HepG2 (cell line): Measurements from ENCODE around the gene SLC43A1. TPM values are rescaled to one million over a fixed set of nuclear protein-coding genes. Genes with fewer than 3 reads are reported as not detected.
A peak's percentile ranks its signal among the peaks of the same experiment; 100 is the strongest.

Source experiments
- ATF4 ChIP-seq, 2 experiments: fragments of 450-650 bp in 1 of 2; sonication (generic) in 1 of 2; formaldehyde crosslinking; IDR thresholded peaks; 2 replicates each; pipeline versions ENCODE4 v1.5.0 to v1.8.0; 2020 to 2022; ENCODE audit warnings: mild to moderate bottlenecking in 1 of 2, missing genetic modification reagents in 1 of 2
- CCDC6 ChIP-seq: sonication (generic); formaldehyde crosslinking; IDR thresholded peaks from 2 replicates; pipeline ENCODE4 v1.8.1; 2022; ENCODE audit warnings: mild to moderate bottlenecking, missing genetic modification reagents, moderate library complexity
- ELK4 ChIP-seq: sonication (generic); formaldehyde crosslinking; IDR thresholded peaks from 2 replicates; pipeline ENCODE4 v1.9.0; 2021; ENCODE audit warnings: missing genetic modification reagents, borderline replicate concordance
- ETV5 ChIP-seq: IDR thresholded peaks from 2 replicates; pipeline ENCODE4 v1.6.1; 2018; ENCODE audit warnings: missing biosample characterization, missing genetic modification reagents, inconsistent platforms, borderline replicate concordance
- FOXJ3 ChIP-seq: sonication (generic); formaldehyde crosslinking; IDR thresholded peaks from 2 replicates; pipeline ENCODE4 v1.4.0; 2020; ENCODE audit warnings: missing genetic modification reagents, mild to moderate bottlenecking, borderline replicate concordance
- GATAD1 ChIP-seq: IDR thresholded peaks from 2 replicates; pipeline ENCODE4 v1.6.1; 2016; ENCODE audit warnings: missing genetic modification reagents, missing compliant biosample characterization
- GLMP ChIP-seq: sonication (generic); formaldehyde crosslinking; IDR thresholded peaks from 2 replicates; pipeline ENCODE4 v1.9.0; 2021; ENCODE audit warnings: missing genetic modification reagents, mild to moderate bottlenecking, borderline replicate concordance
- GMEB1 ChIP-seq: sonication (generic); formaldehyde crosslinking; IDR thresholded peaks from 2 replicates; pipeline ENCODE4 v1.5.1; 2020; ENCODE audit warnings: missing genetic modification reagents, mild to moderate bottlenecking, borderline replicate concordance
- PITX1 ChIP-seq: sonication (generic); formaldehyde crosslinking; IDR thresholded peaks from 2 replicates; pipeline ENCODE4 v1.5.1; 2020; ENCODE audit warnings: mild to moderate bottlenecking, missing genetic modification reagents
- POLR2AphosphoS2 ChIP-seq: IDR thresholded peaks from 2 replicates; pipeline ENCODE4 v1.6.1; 2011; ENCODE audit warnings: low read depth, low read length, improper control_type of control experiment
- ZBTB42 ChIP-seq: sonication (generic); formaldehyde crosslinking; IDR thresholded peaks from 2 replicates; pipeline ENCODE4 v1.5.0; 2020; ENCODE audit warnings: mild to moderate bottlenecking, missing genetic modification reagents
- ZKSCAN8 ChIP-seq: IDR thresholded peaks from 2 replicates; pipeline ENCODE4 v1.6.1; 2016; ENCODE audit warnings: borderline replicate concordance, missing genetic modification reagents, missing compliant biosample characterization
- ZNF281 ChIP-seq: sonication (generic); formaldehyde crosslinking; IDR thresholded peaks from 2 replicates; pipeline ENCODE4 v1.4.0; 2020; ENCODE audit warnings: missing genetic modification reagents, borderline replicate concordance
- ZNF33B ChIP-seq: sonication (generic); formaldehyde crosslinking; IDR thresholded peaks from 2 replicates; pipeline ENCODE4 v1.5.1; 2020; ENCODE audit warnings: mild to moderate bottlenecking, missing genetic modification reagents
- ZNF432 ChIP-seq: sonication (generic); formaldehyde crosslinking; IDR thresholded peaks from 2 replicates; pipeline ENCODE4 v1.5.0; 2020; ENCODE audit warnings: missing genetic modification reagents, mild to moderate bottlenecking, borderline replicate concordance
- ZNF512B ChIP-seq: sonication (generic); formaldehyde crosslinking; IDR thresholded peaks from 2 replicates; pipeline ENCODE4 v1.5.1; 2020; ENCODE audit warnings: missing genetic modification reagents, mild to moderate bottlenecking, borderline replicate concordance
- ZNF572 ChIP-seq: sonication (generic); formaldehyde crosslinking; IDR thresholded peaks from 2 replicates; pipeline ENCODE4 v1.5.1; 2020; ENCODE audit warnings: mild to moderate bottlenecking, missing genetic modification reagents
- ZSCAN9 ChIP-seq: IDR thresholded peaks from 2 replicates; pipeline ENCODE4 v1.6.1; 2016; ENCODE audit warnings: borderline replicate concordance
- polyA plus RNA-seq, 8 experiments: library from polyadenylated mRNA; depleted of rRNA in 3 of 8; stranded (reverse) in 7 of 8; unstranded in 1 of 8; fragments of >200 nt; fragmentation: Illumina TruSeq in 4 of 8; extraction: Trizol in 4 of 8; gene quantifications; 2 replicates each; pipeline versions ENCODE4 v1.2.1 to v1.2.3, GENCODE V29; 2011 to 2016; ENCODE audit warnings: low read depth in 4 of 8, missing spikeins in 1 of 8, mixed read lengths in 1 of 8; ENCODE audit not compliant: insufficient read depth in 1 of 8
- total RNA-seq, 5 experiments: library from RNA; depleted of rRNA; stranded (reverse); fragments of >200 nt; fragmentation: Illumina TruSeq; extraction: Trizol; gene quantifications; 2 replicates each; pipeline ENCODE4 v1.2.3, GENCODE V29; 2016; ENCODE audit warnings: low read depth in 1 of 5

SLC43A1 gene
- total and polyA plus RNA-seq, 2 of the 13 experiments (the other 11 are each of a cell fraction or from before 2014, with no cell fraction given): 72.3 to 87.6 TPM

GRCh38 chr11:57527056-57527631 is 11.6 kb upstream of the SLC43A1 start (continued):
- TF ChIP-seq GMEB1 (CRISPR knock-in tag) (no peak; the same call in 1 of the 2 replicates), ETV5 (CRISPR knock-in tag) (peak; percentile 25; the same call in 1 of the 2 replicates), ZNF281 (CRISPR knock-in tag) (no peak), ATF4 (CRISPR knock-in tag; IDR thresholded peaks at IDR 0.05) (peak in 1 of 2 experiments; percentile 95; a peak in 2 of 4 replicates), ZSCAN9 (CRISPR knock-in tag) (0 out of 2 replicates have a peak, but pooled peaks have one; percentile 4), POLR2AphosphoS2 (no peak), ZNF512B (no peak), ELK4 (CRISPR knock-in tag) (no peak), ZNF432 (CRISPR knock-in tag) (no peak), FOXJ3 (CRISPR knock-in tag) (no peak), ZBTB42 (CRISPR knock-in tag) (no peak), ZNF33B (CRISPR knock-in tag) (no peak), ZNF572 (CRISPR knock-in tag) (no peak), GATAD1 (CRISPR knock-in tag) (peak; percentile 50; the same call in 1 of the 2 replicates), CCDC6 (CRISPR knock-in tag) (0 out of 2 replicates have a peak, but pooled peaks have one; percentile 33), GLMP (no peak), PITX1 (CRISPR knock-in tag) (peak; percentile 60; the same call in 1 of the 2 replicates), ZKSCAN8 (0 out of 2 replicates have a peak, but pooled peaks have one; percentile 64)
